ENCODE data around the gene ABCG2.

DNA sequence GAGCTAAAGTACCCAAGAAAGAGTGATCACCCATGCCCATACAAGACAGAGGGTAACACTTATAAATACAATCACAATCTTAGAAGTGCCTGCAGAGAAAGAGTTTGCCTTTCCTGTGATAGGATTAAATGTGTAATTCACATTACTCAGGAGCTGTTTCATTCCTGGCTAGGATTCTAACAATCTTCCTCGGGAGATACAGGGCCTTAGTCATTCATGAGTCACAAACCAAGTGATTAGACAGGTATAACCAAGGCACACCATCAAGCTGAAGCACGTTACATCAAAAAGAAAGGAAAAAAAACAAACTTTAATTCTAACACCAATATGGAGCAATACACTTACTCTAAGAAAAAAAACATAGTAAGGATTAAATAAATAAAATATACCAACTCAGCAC lies 14.9 kb downstream of the ABCG2 start:
- TF ChIP-seq, protein P1, sequence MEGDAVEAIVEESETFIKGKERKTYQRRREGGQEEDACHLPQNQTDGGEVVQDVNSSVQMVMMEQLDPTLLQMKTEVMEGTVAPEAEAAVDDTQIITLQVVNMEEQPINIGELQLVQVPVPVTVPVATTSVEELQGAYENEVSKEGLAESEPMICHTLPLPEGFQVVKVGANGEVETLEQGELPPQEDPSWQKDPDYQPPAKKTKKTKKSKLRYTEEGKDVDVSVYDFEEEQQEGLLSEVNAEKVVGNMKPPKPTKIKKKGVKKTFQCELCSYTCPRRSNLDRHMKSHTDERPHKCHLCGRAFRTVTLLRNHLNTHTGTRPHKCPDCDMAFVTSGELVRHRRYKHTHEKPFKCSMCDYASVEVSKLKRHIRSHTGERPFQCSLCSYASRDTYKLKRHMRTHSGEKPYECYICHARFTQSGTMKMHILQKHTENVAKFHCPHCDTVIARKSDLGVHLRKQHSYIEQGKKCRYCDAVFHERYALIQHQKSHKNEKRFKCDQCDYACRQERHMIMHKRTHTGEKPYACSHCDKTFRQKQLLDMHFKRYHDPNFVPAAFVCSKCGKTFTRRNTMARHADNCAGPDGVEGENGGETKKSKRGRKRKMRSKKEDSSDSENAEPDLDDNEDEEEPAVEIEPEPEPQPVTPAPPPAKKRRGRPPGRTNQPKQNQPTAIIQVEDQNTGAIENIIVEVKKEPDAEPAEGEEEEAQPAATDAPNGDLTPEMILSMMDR (IDR thresholded peaks at IDR 0.05): no peak
- TF ChIP-seq EP300 (IDR thresholded peaks at IDR 0.05) (no peak), POLR2A (IDR thresholded peaks at IDR 0.05) (no peak), POLR2AphosphoS5 (IDR thresholded peaks at IDR 0.05) (no peak)

All from suprapubic skin (tissue), 4 donors.